Activated naive CD4-positive, alpha-beta T cell treated with anti-CD3 and anti-CD28 coated beads, Interleukin-2, amount 50 U/mL, for 72 hours (primary cell): Measurements from ENCODE around the gene PPM1H. TPM values are rescaled to one million over a fixed set of nuclear protein-coding genes. Genes with fewer than 3 reads are reported as not detected.

ENCODE experiments used
- ATAC-seq, 2 donors: fragments of 150-1000 bp; cut with Tn5 transposase; 2 replicates each; pipeline ENCODE4 v1.10.0; 2021; ENCODE audit warnings: mild to moderate bottlenecking in 2 of 2, moderate library complexity in 2 of 2
- DNase-seq, 2 donors: peaks; one replicate each; pipeline ENCODE4 v3.0.0; 2021 to 2022; ENCODE audit warnings: low spot score in 2 of 2
- H3K27ac Mint-ChIP-seq, 2 donors: one replicate each; pipeline ENCODE4 v1.8.0; 2022; ENCODE audit warnings: mild to moderate bottlenecking in 2 of 2, mixed read lengths in 2 of 2
- H3K36me3 Mint-ChIP-seq, 2 donors: one replicate each; pipeline ENCODE4 v1.8.0; 2022; ENCODE audit warnings: mixed read lengths in 2 of 2
- H3K9me3 Mint-ChIP-seq, 2 donors: one replicate each; pipeline ENCODE4 v1.8.0; 2022; ENCODE audit warnings: mixed read lengths in 2 of 2
- total RNA-seq, 2 donors: library from RNA; stranded (reverse); gene quantifications; one replicate each; pipeline ENCODE4 v1.2.3, GENCODE V29; 2022

Gene PPM1H
- total RNA-seq, 2 donors from 2014 or later = 0.18 TPM; not detected in 1

DNA sequence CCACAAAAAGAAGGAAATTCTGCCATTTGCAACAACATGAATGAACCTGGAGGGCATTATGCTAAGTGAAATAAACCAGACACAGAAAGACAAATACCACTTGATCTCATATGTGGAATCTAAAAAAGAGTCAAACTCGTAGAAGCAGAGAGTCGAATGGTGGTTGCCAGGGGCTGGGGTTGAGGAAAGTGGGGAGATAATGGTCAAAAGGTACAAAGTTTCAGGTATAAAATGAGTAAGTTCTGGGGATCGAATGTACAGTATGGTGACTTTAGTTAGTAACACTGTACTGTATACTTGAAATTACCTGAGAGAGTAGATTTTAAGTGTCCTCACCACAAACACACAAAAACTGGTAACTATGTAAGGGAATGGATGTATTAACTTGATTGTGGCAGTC lies 129.4 kb downstream of the PPM1H start:
- no peaks in the 10 kb centered on the region for H3K9me3 Mint-ChIP-seq
- ATAC-seq (peak in 1 of 2 donors; percentile 24), DNase-seq (no peak)
- no peak overlapping the region for H3K27ac Mint-ChIP-seq
- H3K36me3 Mint-ChIP-seq = no peaks in the 10 kb centered on the region

GRCh38 chr12:62803756-62804155 lies 131.2 kb downstream of the PPM1H start:
- ATAC-seq = no peak
- Mint-ChIP-seq H3K27ac (no peak overlapping the region), H3K36me3 (no peaks in the 10 kb centered on the region), H3K9me3 (no peaks in the 10 kb centered on the region)
- no peak for DNase-seq

DNA sequence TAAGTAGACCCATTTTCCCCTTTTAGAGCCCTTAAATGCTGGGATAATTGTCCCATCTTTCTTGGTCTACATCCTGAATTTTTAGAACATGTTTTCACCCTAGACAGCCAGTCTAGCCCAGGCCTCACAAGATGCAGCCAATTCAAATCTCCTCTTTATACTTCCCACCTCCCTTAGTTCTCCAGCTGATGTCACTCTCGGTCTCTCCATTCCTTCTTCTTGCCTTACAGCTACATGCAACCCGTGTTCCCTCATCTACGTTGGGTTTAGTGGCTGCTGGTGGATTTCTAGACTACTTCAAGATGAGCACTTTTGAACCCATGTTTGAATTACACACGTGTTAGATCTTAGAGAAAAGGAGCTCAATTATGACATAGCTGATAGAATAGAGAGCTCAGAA lies 132.0 kb downstream of the PPM1H start:
- Mint-ChIP-seq H3K36me3 (no peaks in the 10 kb centered on the region), H3K27ac (no peak overlapping the region), H3K9me3 (no peaks in the 10 kb centered on the region)
- DNase-seq (no peak), ATAC-seq (no peak)

- no peaks in the 10 kb centered on the region for H3K36me3 Mint-ChIP-seq
- ATAC-seq (no peak), DNase-seq (no peak)
- H3K9me3 Mint-ChIP-seq = no peaks in the 10 kb centered on the region
- H3K27ac Mint-ChIP-seq = no peak overlapping the region
These were observed 132.6 kb downstream of the PPM1H start for GRCh38 chr12:62802321-62802720.

- no peaks in the 10 kb centered on the region for H3K36me3 Mint-ChIP-seq
- no peaks in the 10 kb centered on the region for H3K9me3 Mint-ChIP-seq
These were observed 133.2 kb downstream of the PPM1H start for GRCh38 chr12:62801796-62802195.

DNA sequence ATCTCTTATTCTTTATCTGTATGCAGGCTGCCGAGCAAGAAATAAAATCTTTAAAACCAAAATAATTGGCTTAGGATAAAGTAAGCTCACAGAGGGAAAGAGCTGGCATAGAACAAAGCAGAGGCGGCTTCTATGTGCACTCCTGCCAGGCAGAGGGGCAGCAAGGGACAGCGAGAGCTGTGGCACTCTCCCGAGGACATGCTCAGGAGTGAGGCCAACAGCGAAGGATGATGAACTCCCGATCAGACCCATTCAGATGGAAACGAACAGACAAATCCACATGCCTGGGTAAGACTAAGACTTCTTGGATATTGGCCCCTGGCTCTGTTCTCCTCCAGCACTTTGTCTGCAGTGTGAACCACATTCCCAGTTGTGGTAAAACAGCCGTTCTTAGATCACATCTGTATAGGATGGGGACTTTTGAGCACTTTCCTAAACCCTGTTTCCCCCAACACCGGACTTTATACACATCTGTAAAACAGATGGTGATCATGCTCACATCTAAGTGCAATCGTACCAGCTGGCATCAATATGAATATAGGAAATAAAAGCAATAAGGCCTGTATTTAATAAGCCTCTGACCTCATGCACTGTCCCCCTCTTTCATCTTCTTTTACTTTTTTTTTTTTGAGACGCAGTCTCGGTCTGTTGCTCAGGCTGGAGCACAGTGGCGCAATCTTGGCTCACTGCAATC lies 134.1 kb downstream of the PPM1H start:
- Mint-ChIP-seq H3K27ac (no peak overlapping the region), H3K9me3 (no peaks in the 10 kb centered on the region), H3K36me3 (no peaks in the 10 kb centered on the region)
- ATAC-seq (no peak), DNase-seq (no peak)

More at GRCh38 chr12:62801796-62802195, 133.2 kb downstream of the PPM1H start:
- H3K27ac Mint-ChIP-seq = no peak overlapping the region
- DNase-seq = no peak
- ATAC-seq = no peak

DNA sequence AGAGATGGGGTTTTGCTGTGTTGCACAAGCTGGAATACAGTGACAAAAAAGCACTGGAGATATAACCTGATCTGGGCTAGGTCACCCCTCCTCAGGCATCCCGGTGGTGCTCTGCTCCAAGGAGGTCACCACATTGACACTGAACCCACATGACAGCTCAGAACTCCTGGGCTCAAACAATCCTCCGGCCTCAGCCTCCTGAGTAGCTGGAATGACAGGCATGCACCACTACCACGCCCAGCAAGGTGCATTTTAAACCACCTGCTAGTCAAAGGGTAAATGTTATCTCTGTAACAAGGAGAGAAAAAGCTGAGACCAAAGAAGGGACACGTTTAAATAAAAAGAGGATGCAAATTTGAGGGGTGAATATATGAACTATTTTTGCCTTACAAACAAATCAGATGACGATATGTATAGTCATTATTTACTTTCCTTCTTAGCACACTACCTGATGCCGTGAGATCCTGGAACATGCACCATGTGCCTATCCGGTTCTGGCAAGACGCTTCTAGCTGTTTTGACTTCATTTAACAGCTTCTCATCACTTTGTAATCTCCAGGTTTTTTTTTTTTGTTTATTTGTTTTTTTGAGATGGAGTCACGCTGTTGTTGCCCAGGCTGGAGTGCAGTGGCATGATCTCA lies 135.1 kb downstream of the PPM1H start:
- Mint-ChIP-seq H3K36me3 (no peaks in the 10 kb centered on the region), H3K27ac (no peak overlapping the region), H3K9me3 (no peaks in the 10 kb centered on the region)
- no peak for ATAC-seq
- DNase-seq = no peak

- DNase-seq (peak in 1 of 2 donors; percentile 68), ATAC-seq (peak; percentile 73 to 80)
- H3K36me3 Mint-ChIP-seq = no peaks in the 10 kb centered on the region
- H3K27ac Mint-ChIP-seq = no peak overlapping the region
- H3K9me3 Mint-ChIP-seq = no peaks in the 10 kb centered on the region
These were observed 135.7 kb downstream of the PPM1H start for GRCh38 chr12:62799126-62799736.

DNA sequence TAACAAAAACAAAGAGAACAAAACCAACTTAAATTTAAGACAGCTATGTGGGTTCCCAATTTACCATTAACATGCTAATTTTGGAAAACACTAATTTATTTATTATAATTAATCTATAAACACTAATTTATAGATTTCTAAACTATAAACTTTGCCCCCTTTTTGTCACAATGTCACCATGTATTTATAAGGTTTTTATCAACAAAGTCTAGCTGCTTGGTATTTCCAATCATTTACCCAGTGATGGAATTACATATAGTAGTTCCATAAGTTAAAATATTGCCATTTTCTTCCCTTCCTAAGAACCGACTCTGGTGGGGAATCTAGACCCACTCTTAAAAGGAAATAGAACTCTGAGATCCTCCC lies 140.7 kb downstream of the PPM1H start:
- no peak for DNase-seq
- Mint-ChIP-seq H3K27ac (no peak overlapping the region), H3K9me3 (no peaks in the 10 kb centered on the region), H3K36me3 (no peaks in the 10 kb centered on the region)
- no peak for ATAC-seq

- DNase-seq (peak in 1 of 2 donors; percentile 75), ATAC-seq (peak in 1 of 2 donors; percentile 18)
- Mint-ChIP-seq H3K27ac (no peak overlapping the region), H3K36me3 (no peaks in the 10 kb centered on the region), H3K9me3 (no peaks in the 10 kb centered on the region)
These were observed 141.4 kb downstream of the PPM1H start for GRCh38 chr12:62793256-62794217.

- no peak for ATAC-seq
These were observed 142.6 kb downstream of the PPM1H start for GRCh38 chr12:62792236-62792870.

GRCh38 chr12:62789851-62790250 lies 145.1 kb downstream of the PPM1H start:
- no peaks in the 10 kb centered on the region for H3K9me3 Mint-ChIP-seq
- no peak for DNase-seq
- H3K36me3 Mint-ChIP-seq = no peaks in the 10 kb centered on the region
- no peak overlapping the region for H3K27ac Mint-ChIP-seq
- ATAC-seq = no peak

More at GRCh38 chr12:62792236-62792870, 142.6 kb downstream of the PPM1H start:
- no peak for DNase-seq
- Mint-ChIP-seq H3K9me3 (no peaks in the 10 kb centered on the region), H3K36me3 (no peaks in the 10 kb centered on the region), H3K27ac (no peak overlapping the region)

- H3K36me3 Mint-ChIP-seq = no peaks in the 10 kb centered on the region
- H3K9me3 Mint-ChIP-seq = no peaks in the 10 kb centered on the region
- DNase-seq (no peak), ATAC-seq (no peak)
- no peak overlapping the region for H3K27ac Mint-ChIP-seq
These were observed 147.3 kb downstream of the PPM1H start for GRCh38 chr12:62787611-62788010.

- no peak for DNase-seq
- Mint-ChIP-seq H3K9me3 (no peaks in the 10 kb centered on the region), H3K36me3 (no peaks in the 10 kb centered on the region), H3K27ac (no peak overlapping the region)
- no peak for ATAC-seq
These were observed 147.9 kb downstream of the PPM1H start for GRCh38 chr12:62787023-62787422.

DNA sequence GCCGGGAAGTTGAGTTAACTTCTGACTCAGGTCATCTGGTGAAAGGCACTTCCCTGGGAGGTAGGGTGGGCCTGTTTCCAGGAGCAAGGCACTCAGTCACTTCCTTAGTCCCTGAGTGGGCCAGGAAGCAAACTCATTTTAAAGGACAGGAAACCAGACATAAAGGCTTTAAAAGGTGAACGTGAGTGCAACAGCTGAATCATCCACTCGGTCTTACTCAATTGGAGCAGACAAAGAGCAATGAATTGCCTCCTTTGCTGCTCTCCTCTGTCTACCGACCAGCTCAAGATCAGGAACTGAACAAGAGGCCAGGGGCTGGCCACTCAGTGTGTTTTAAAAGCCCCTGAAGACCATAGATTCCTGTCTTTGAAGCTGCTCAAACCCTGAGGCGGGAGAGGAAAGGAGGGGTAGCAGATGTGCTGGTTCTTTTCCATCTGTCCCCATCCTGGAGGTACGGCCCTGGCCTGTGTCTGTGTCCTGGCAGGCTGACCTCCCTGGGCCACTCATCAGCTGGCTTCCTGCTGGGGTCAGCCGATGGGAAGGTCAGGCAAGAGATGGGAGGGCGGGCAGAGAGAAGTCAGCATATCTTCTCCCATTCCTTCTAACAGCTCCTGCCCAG lies 148.9 kb downstream of the PPM1H start:
- DNase-seq = no peak
- Mint-ChIP-seq H3K36me3 (no peaks in the 10 kb centered on the region), H3K27ac (no peak overlapping the region), H3K9me3 (no peaks in the 10 kb centered on the region)
- peak; percentile 85 to 89 for ATAC-seq

DNA sequence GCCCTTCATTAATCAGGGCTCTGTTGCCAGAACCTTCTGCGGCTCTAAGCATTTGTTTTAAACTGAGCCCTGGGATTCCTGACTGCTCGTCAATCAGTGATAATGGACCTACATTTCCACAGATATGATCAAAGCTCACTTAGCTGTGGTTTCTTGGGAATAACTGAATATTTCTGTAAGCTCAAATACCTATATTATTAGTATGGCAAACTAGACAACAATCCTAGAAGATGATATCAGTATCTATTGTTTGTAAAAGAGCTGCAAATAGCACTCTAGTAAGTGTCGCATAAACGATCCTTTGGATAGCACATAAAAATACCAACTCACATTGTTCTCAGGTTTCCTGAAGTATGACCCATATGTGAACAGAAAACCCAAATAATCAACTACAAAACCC lies 150.4 kb downstream of the PPM1H start:
- ATAC-seq (no peak), DNase-seq (no peak)
- Mint-ChIP-seq H3K9me3 (no peaks in the 10 kb centered on the region), H3K36me3 (no peaks in the 10 kb centered on the region), H3K27ac (no peak overlapping the region)
